Hematopoietic multipotent progenitor cell (in vitro differentiated cells): ENCODE data around the gene VTCN1. TPM values are rescaled to one million over a fixed set of nuclear protein-coding genes. Genes with fewer than 3 reads are reported as not detected.
"Not testable (repeated sequence)": the region's sequence is repeated elsewhere in the genome, so short reads cannot be mapped to it uniquely, and the experiment has no call there.

ENCODE experiments used
- DNase-seq, 3 donors: peaks; one replicate each; pipeline ENCODE4 v3.0.0-alpha.2; 2011 to 2015; ENCODE audit warnings: low read depth in 2 of 3, low spot score in 2 of 3
- total RNA-seq: library from RNA; depleted of rRNA; stranded (reverse); fragments of >200 nt; gene quantifications from one replicate; pipeline ENCODE4 v1.2.3, GENCODE V29; 2012

VTCN1 gene
- total RNA-seq, 1 donor: not detected

GRCh38 chr1:117128323-117129079, 82.2 kb downstream of the VTCN1 start:
- peak in 1 of 3 donors; percentile 71 for DNase-seq

GRCh38 chr1:117127795-117128194, 82.9 kb downstream of the VTCN1 start:
- no peak for DNase-seq

GRCh38 chr1:117124661-117125060, 86.1 kb downstream of the VTCN1 start:
- no peak for DNase-seq

GRCh38 chr1:117123274-117123673, 87.5 kb downstream of the VTCN1 start:
- no peak for DNase-seq

GRCh38 chr1:117122330-117123025, 88.2 kb downstream of the VTCN1 start:
- DNase-seq: no peak

- DNase-seq: peak; percentile 58 to 98 (median 94)
Observed at GRCh38 chr1:117121589-117122329, 89.0 kb downstream of the VTCN1 start, which contains the start of gene TRIM45. TSS of gene TRIM45 (minus strand) at chr1:117121749. CDS start at chr1:117121201, 548 bp downstream.

GRCh38 chr1:117120774-117121588, 89.7 kb downstream of the VTCN1 start:
- no peak for DNase-seq

- DNase-seq: not testable (repeated sequence)
Observed at GRCh38 chr1:117119144-117119543, 91.6 kb downstream of the VTCN1 start.

- DNase-seq: no peak
Observed at GRCh38 chr1:117118137-117118536, 92.6 kb downstream of the VTCN1 start.

GRCh38 chr1:117117697-117118096, 93.0 kb downstream of the VTCN1 start:
- no peak for DNase-seq

- no peak for DNase-seq
Observed at GRCh38 chr1:117116784-117117130, 94.0 kb downstream of the VTCN1 start.

- DNase-seq: no peak
Observed at GRCh38 chr1:117116090-117116783, 94.5 kb downstream of the VTCN1 start.

GRCh38 chr1:117114877-117115276, 95.8 kb downstream of the VTCN1 start:
- peak in 1 of 3 donors; percentile 55 for DNase-seq

- no peak for DNase-seq
Observed at GRCh38 chr1:117113199-117113598, 97.5 kb downstream of the VTCN1 start.

GRCh38 chr1:117112047-117112717, 98.5 kb downstream of the VTCN1 start:
- no peak for DNase-seq

- no peak for DNase-seq
Observed at GRCh38 chr1:117110774-117111173, 100.0 kb downstream of the VTCN1 start.

GRCh38 chr1:117107364-117107763, 103.4 kb downstream of the VTCN1 start:
- DNase-seq: no peak

- no peak for DNase-seq
Observed at GRCh38 chr1:117106478-117106877, 104.2 kb downstream of the VTCN1 start.

- no peak for DNase-seq
Observed at GRCh38 chr1:117105722-117106121, 105.0 kb downstream of the VTCN1 start.
